SK-N-SH (cell line): Measurements from ENCODE around the gene NUBP1. TPM values are rescaled to one million over a fixed set of nuclear protein-coding genes. Genes with fewer than 3 reads are reported as not detected.
A peak's percentile ranks its signal among the peaks of the same experiment; 100 is the strongest.

Experiments
- CTCF ChIA-PET: fragments of 300-600, 350-600 bp; formaldehyde crosslinking; extraction: SDS; loops from one replicate; lab custom pipeline; 2021; lab: Yijun Ruan, JAX
- POLR2A ChIA-PET: fragments of 350-600 bp; sonication (Branson Sonifier 250); formaldehyde crosslinking; extraction: SDS; loops from one replicate; lab custom pipeline; 2020; ENCODE audit warnings: antibody characterized with exemption, inconsistent platforms; lab: Yijun Ruan, JAX
- DNase-seq: peaks from one replicate; pipeline ENCODE4 v3.0.0; 2012
- H2AFZ ChIP-seq: fragments of 200-600 bp; sonication (generic); 2 replicates; pipeline ENCODE4 v1.8.1; 2016; ENCODE audit warnings: antibody characterized with exemption, mild to moderate bottlenecking, low read depth
- H3F3A ChIP-seq: fragments of 200-600 bp; sonication (generic); replicated peaks from 2 replicates; pipeline ENCODE3; 2016; ENCODE audit warnings: antibody characterized with exemption, mild to moderate bottlenecking; ENCODE audit not compliant: insufficient read depth
- H3K27ac ChIP-seq, 2 experiments: fragments of 200-500 bp in 1 of 2; fragments of 200-600 bp in 1 of 2; sonication (Bioruptor generic) in 1 of 2; sonication (generic), shearing (Covaris generic) in 1 of 2; 2 replicates each; pipeline versions ENCODE4 v1.5.1 to v1.6.1; 2014 to 2016; ENCODE audit warnings: low read depth in 2 of 2, inconsistent platforms in 1 of 2, low read length in 1 of 2, mild to moderate bottlenecking in 1 of 2, mixed read lengths in 1 of 2
- H3K27me3 ChIP-seq: fragments of 200-600 bp; sonication (generic), shearing (Covaris generic); 2 replicates; pipeline ENCODE4 v1.6.1; 2016; ENCODE audit warnings: mixed run types; ENCODE audit not compliant: insufficient read depth
- H3K36me3 ChIP-seq, 2 experiments: fragments of 200-500 bp in 1 of 2; fragments of 200-600 bp in 1 of 2; sonication (Bioruptor generic) in 1 of 2; sonication (generic) in 1 of 2; replicated peaks in 1 of 2; 2 replicates each; pipeline versions ENCODE3 to v1.5.1; 2014 to 2016; ENCODE audit warnings: low read length in 1 of 2, mild to moderate bottlenecking in 1 of 2; ENCODE audit not compliant: insufficient read depth in 2 of 2, control insufficient read depth in 1 of 2
- H3K4me1 ChIP-seq, 2 experiments: fragments of 200-500 bp in 1 of 2; fragments of 200-600 bp in 1 of 2; sonication (Bioruptor generic) in 1 of 2; sonication (generic), shearing (Covaris generic) in 1 of 2; 2 replicates each; pipeline versions ENCODE4 v1.5.1 to v1.6.1; 2014 to 2016; ENCODE audit warnings: low read depth in 1 of 2, low read length in 1 of 2, mixed run types in 1 of 2; ENCODE audit not compliant: insufficient read depth in 2 of 2, control insufficient read depth in 1 of 2
- H3K4me2 ChIP-seq: fragments of 200-600 bp; sonication (generic), shearing (Covaris generic); 2 replicates; pipeline ENCODE4 v1.6.1; 2017; ENCODE audit warnings: mixed run types
- H3K4me3 ChIP-seq, 2 experiments: fragments of 200-500 bp in 1 of 2; fragments of 200-600 bp in 1 of 2; sonication (Bioruptor generic) in 1 of 2; sonication (generic), shearing (Covaris generic) in 1 of 2; 2 replicates each; pipeline versions ENCODE4 v1.5.1 to v1.8.1; 2014 to 2016; ENCODE audit warnings: low read depth in 2 of 2, inconsistent platforms in 1 of 2, low read length in 1 of 2, mild to moderate bottlenecking in 1 of 2, mixed read lengths in 1 of 2, moderate library complexity in 1 of 2
- H3K79me2 ChIP-seq: fragments of 200-600 bp; sonication (generic); 2 replicates; pipeline ENCODE4 v1.8.1; 2017; ENCODE audit warnings: mild to moderate bottlenecking; ENCODE audit not compliant: insufficient read depth
- H3K9ac ChIP-seq: fragments of 200-600 bp; sonication (generic); 2 replicates; pipeline ENCODE4 v1.6.1; 2017; ENCODE audit warnings: mixed run types
- H3K9me2 ChIP-seq: fragments of 200-600 bp; sonication (generic); 2 replicates; pipeline ENCODE4 v1.6.1; 2017; ENCODE audit warnings: mixed run types
- H3K9me3 ChIP-seq: fragments of 200-600 bp; sonication (generic); 2 replicates; pipeline ENCODE4 v1.6.1; 2017; ENCODE audit warnings: mixed run types, mild to moderate bottlenecking, moderate library complexity
- H4K20me1 ChIP-seq: fragments of 200-600 bp; sonication (generic); 2 replicates; pipeline ENCODE4 v1.6.1; 2017; ENCODE audit warnings: mild to moderate bottlenecking, mixed run types; ENCODE audit not compliant: insufficient read depth
- FOXJ3 ChIP-seq: sonication (generic); formaldehyde crosslinking; IDR thresholded peaks from 2 replicates; pipeline ENCODE4 v1.5.1; 2020; ENCODE audit warnings: mild to moderate bottlenecking, missing genetic modification reagents
- GABPA ChIP-seq: IDR thresholded peaks from 2 replicates; pipeline ENCODE4 v1.4.0; 2012; ENCODE audit warnings: low read depth, mild to moderate bottlenecking
- GATA2 ChIP-seq: sonication (generic); formaldehyde crosslinking; IDR thresholded peaks from 2 replicates; pipeline ENCODE4 v1.5.0; 2020; ENCODE audit warnings: mild to moderate bottlenecking, missing genetic modification reagents
- MEF2A ChIP-seq: IDR thresholded peaks from 2 replicates; pipeline ENCODE4 v1.4.0; 2012; ENCODE audit warnings: low read depth, borderline replicate concordance
- RCOR1 ChIP-seq: fragments of 150-350 bp; IDR thresholded peaks from 2 replicates; pipeline ENCODE4 v1.6.1; 2017; ENCODE audit warnings: antibody characterized with exemption, low read length
- REST ChIP-seq: IDR thresholded peaks from 2 replicates; pipeline ENCODE4 v1.6.1; 2012; ENCODE audit warnings: mild to moderate bottlenecking, low read depth, low read length, moderate library complexity
- TAF1 ChIP-seq: IDR thresholded peaks from 2 replicates; pipeline ENCODE4 v1.6.1; 2012; ENCODE audit warnings: low read depth, mild to moderate bottlenecking, low read length, moderate library complexity, borderline replicate concordance
- TEAD4 ChIP-seq: IDR thresholded peaks from 2 replicates; pipeline ENCODE4 v1.4.0; 2012; ENCODE audit warnings: mild to moderate bottlenecking, borderline replicate concordance; ENCODE audit not compliant: insufficient read depth
- WGBS: methylation state at CpG from one replicate; pipeline ENCODE4 v1.1.6; 2017; ENCODE audit warnings: low lambda C conversion rate; 5-methylcytosine and 5-hydroxymethylcytosine counted together
- polyA plus RNA-seq, 3 experiments: library from polyadenylated mRNA; depleted of rRNA; stranded (reverse); fragments of >200 nt; gene quantifications; 2 replicates each; pipeline ENCODE4 v1.2.3, GENCODE V29; 2012
- TF ChIP-seq, protein P1 (sequence below): IDR thresholded peaks from 2 replicates; pipeline ENCODE4 v1.4.0; 2012; ENCODE audit warnings: low read depth, borderline replicate concordance

Gene NUBP1
- polyA plus RNA-seq, 1 of the 3 experiments (the other 2 are of a cell fraction), result 49.8 TPM

DNA sequence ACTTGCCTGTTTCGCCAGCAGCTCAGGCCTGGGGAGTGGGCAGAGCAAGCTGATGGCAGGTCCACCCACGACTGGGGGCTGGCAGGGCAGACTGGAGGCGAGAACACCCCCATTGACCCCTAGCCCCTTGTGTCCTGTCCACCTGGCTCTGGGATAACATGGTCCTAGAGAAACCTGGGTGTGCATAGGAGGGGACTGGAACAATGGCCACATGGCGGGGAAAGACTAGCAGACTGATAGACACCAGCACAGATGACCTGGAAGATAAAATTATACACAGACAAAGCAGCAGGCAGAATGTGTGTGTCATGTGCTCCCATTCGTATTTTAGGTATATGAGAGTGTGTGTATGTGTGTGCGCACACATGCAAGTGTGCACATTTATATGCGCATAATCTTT is 23.5 kb downstream of the NUBP1 start:
- peak; percentile 52 for DNase-seq
- H3K27me3 ChIP-seq, result no peaks in the 10 kb centered on the region
- H3K4me3 ChIP-seq, result no peak overlapping the region
- H3K4me2 ChIP-seq, result no peak overlapping the region
- TF ChIP-seq TEAD4, result no peak
- TF ChIP-seq GATA2, result peak; percentile 47
- H3K9ac ChIP-seq, result no peak overlapping the region
- peaks cover 0 to 6% of the 10 kb centered on the region in 2 experiments; a peak in 1 of 4 replicates for H3K4me1 ChIP-seq
- POLR2A ChIA-PET, result no interaction called here
- no peak overlapping the region for H2AFZ ChIP-seq
- no peaks in the 10 kb centered on the region for H3F3A ChIP-seq
- no peaks in the 10 kb centered on the region for H3K9me2 ChIP-seq
- CTCF ChIA-PET, result no interaction called here
- no peaks in the 10 kb centered on the region for H4K20me1 ChIP-seq
- 84% methylated on average over 6 of the region's 7 CpGs for WGBS
- H3K79me2 ChIP-seq, result no peaks in the 10 kb centered on the region
- no peaks in the 10 kb centered on the region for H3K9me3 ChIP-seq
- peak overlapping the region in 1 of 2 experiments; percentile 45; a peak in 1 of 4 replicates for H3K27ac ChIP-seq
- H3K36me3 ChIP-seq, result peaks cover 3 to 6% of the 10 kb centered on the region in 2 experiments

DNA sequence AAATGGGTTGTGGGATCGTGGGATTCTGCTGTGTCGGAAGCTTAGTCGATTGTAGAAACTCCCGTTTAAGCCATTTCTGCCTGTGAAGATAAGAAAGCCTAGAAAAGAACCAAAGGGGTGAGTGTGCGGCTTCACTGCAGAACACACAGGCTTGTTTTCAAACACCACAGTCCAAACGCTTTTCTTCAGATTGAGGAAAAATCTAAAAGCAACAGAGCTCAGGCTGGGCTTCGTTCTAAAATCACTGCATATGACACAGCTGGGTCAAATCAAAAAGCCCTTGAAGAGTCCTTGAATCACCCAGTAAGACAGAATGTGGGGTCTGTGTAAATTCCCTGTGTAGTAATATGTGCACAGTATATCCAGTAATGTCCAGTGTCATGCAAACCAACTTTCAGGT is 25.7 kb downstream of the NUBP1 start:
- CTCF ChIA-PET, result interaction anchor here (0.7 kb wide), 1 partner anchor 149 kb away, joined by 4 read pairs; no protein-coding TSS in a partner anchor
- Histone ChIP-seq H3K4me1 (peaks cover 0 to 6% of the 10 kb centered on the region in 2 experiments; a peak in 1 of 4 replicates), H3K4me2 (no peak overlapping the region), H3K27me3 (no peaks in the 10 kb centered on the region), H4K20me1 (no peaks in the 10 kb centered on the region), H3K79me2 (no peaks in the 10 kb centered on the region), H3K9ac (no peak overlapping the region), H3F3A (no peaks in the 10 kb centered on the region), H3K27ac (no peak overlapping the region), H3K4me3 (no peak overlapping the region), H3K9me3 (no peaks in the 10 kb centered on the region)
- POLR2A ChIA-PET, result interaction anchor here (0.9 kb wide), 1 partner anchor 14 kb away, joined by 3 read pairs; no protein-coding TSS in a partner anchor
- 93% methylated on average over 7 of the region's 7 CpGs for WGBS
- no peak for TF ChIP-seq GABPA
- TF ChIP-seq FOXJ3 (CRISPR knock-in tag), result no peak
- no peak for TF ChIP-seq RCOR1
- no peak for TF ChIP-seq REST
- no peak for TF ChIP-seq TAF1
- TF ChIP-seq, protein P1, sequence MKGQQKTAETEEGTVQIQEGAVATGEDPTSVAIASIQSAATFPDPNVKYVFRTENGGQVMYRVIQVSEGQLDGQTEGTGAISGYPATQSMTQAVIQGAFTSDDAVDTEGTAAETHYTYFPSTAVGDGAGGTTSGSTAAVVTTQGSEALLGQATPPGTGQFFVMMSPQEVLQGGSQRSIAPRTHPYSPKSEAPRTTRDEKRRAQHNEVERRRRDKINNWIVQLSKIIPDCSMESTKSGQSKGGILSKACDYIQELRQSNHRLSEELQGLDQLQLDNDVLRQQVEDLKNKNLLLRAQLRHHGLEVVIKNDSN, result no peak
- TF ChIP-seq TEAD4, result no peak
- no peak for TF ChIP-seq MEF2A
- TF ChIP-seq, all 33 proteins: peak for 0
- H3K9me2 ChIP-seq, result no peaks in the 10 kb centered on the region
- H2AFZ ChIP-seq, result no peak overlapping the region
- no peak for DNase-seq
- H3K36me3 ChIP-seq, result peaks cover 3 to 4% of the 10 kb centered on the region in 2 experiments
